CD14-positive monocyte (primary cell): ENCODE measurements around the gene KDM4C. TPM values are rescaled to one million over a fixed set of nuclear protein-coding genes. Genes with fewer than 3 reads are reported as not detected.

Source experiments
- DNase-seq, 3 donors: peaks; one replicate each; pipeline ENCODE4 v3.0.0-alpha.2; 2011 to 2022
- H2AFZ ChIP-seq: 2 replicates; pipeline ENCODE4 v1.6.0; 2012; ENCODE audit warnings: mild to moderate bottlenecking, low read depth, low read length, inconsistent platforms; ENCODE audit not compliant: insufficient read depth, poor library complexity, severe bottlenecking
- H3K27ac ChIP-seq, 2 donors: 1 replicate in 1 of 2; 2 replicates in 1 of 2; pipeline ENCODE4 v1.5.1; 2012 to 2013; ENCODE audit warnings: low read length in 2 of 2, control low read depth in 1 of 2, inconsistent platforms in 1 of 2, low read depth in 1 of 2, mild to moderate bottlenecking in 1 of 2
- H3K27me3 ChIP-seq, 2 donors: one replicate each; pipeline versions ENCODE4 v1.6.0 to v1.6.1; 2011 to 2013; ENCODE audit warnings: low read length in 2 of 2; ENCODE audit not compliant: control insufficient read depth in 2 of 2, insufficient read depth in 2 of 2
- H3K36me3 ChIP-seq, 2 donors: replicated peaks in 1 of 2; 1 replicate in 1 of 2; 2 replicates in 1 of 2; pipeline versions ENCODE4 v1.5.1 to v1.6.1; 2012 to 2013; ENCODE audit warnings: low read length in 2 of 2, control low read depth in 1 of 2, inconsistent platforms in 1 of 2, mild to moderate bottlenecking in 1 of 2; ENCODE audit not compliant: insufficient read depth in 2 of 2, control insufficient read depth in 1 of 2
- H3K4me1 ChIP-seq, 2 donors: 1 replicate in 1 of 2; 2 replicates in 1 of 2; pipeline versions ENCODE4 v1.5.1 to v1.6.1; 2012 to 2013; ENCODE audit warnings: low read length in 2 of 2, control low read depth in 1 of 2, inconsistent platforms in 1 of 2, mild to moderate bottlenecking in 1 of 2, moderate library complexity in 1 of 2; ENCODE audit not compliant: insufficient read depth in 2 of 2, control insufficient read depth in 1 of 2
- H3K4me2 ChIP-seq: replicated peaks from 2 replicates; pipeline ENCODE3; 2012; ENCODE audit warnings: low read length, moderate library complexity, mild to moderate bottlenecking; ENCODE audit not compliant: poor library complexity, severe bottlenecking; ENCODE audit errors: extremely low read depth
- H3K4me3 ChIP-seq, 3 experiments: fragments of 200-600 bp in 1 of 3; sonication (generic) in 1 of 3; replicated peaks in 1 of 3; 1 replicate in 2 of 3; 2 replicates in 1 of 3; pipeline ENCODE4 v1.5.1; 2011 to 2013; ENCODE audit warnings: low read length in 3 of 3, mild to moderate bottlenecking in 3 of 3, control low read depth in 2 of 3, low read depth in 2 of 3, inconsistent platforms in 1 of 3, moderate library complexity in 1 of 3
- H3K79me2 ChIP-seq: 2 replicates; pipeline ENCODE4 v1.6.0; 2012; ENCODE audit warnings: mild to moderate bottlenecking, control low read depth, inconsistent platforms, low read length, moderate library complexity; ENCODE audit not compliant: insufficient read depth
- H3K9ac ChIP-seq: 2 replicates; pipeline ENCODE4 v1.6.0; 2017; ENCODE audit warnings: low read length, mild to moderate bottlenecking; ENCODE audit not compliant: insufficient read depth, poor library complexity, severe bottlenecking
- H3K9me3 ChIP-seq, 2 donors: replicated peaks in 1 of 2; 1 replicate in 1 of 2; 2 replicates in 1 of 2; pipeline versions ENCODE4 v1.5.1 to v1.6.1; 2012 to 2013; ENCODE audit warnings: low read length in 2 of 2, control low read depth in 1 of 2; ENCODE audit not compliant: control insufficient read depth in 1 of 2, insufficient read depth in 1 of 2
- H4K20me1 ChIP-seq: 2 replicates; pipeline ENCODE4 v1.6.0; 2012; ENCODE audit warnings: mild to moderate bottlenecking, low read length, control low read depth, moderate library complexity; ENCODE audit not compliant: insufficient read depth
- H3K27ac Mint-ChIP-seq, 7 donors: one replicate each; pipeline ENCODE4 v1.8.0; 2020; ENCODE audit warnings: mild to moderate bottlenecking in 7 of 7, mixed read lengths in 7 of 7, moderate library complexity in 6 of 7, inconsistent platforms in 2 of 7
- H3K27me3 Mint-ChIP-seq, 3 donors: one replicate each; pipeline ENCODE4 v1.8.0; 2021 to 2022; ENCODE audit warnings: low read depth in 3 of 3, mild to moderate bottlenecking in 3 of 3, mixed read lengths in 3 of 3, moderate library complexity in 3 of 3, inconsistent platforms in 1 of 3
- H3K36me3 Mint-ChIP-seq, 2 donors: one replicate each; pipeline ENCODE4 v1.8.0; 2020; ENCODE audit warnings: mixed read lengths in 2 of 2, inconsistent platforms in 1 of 2, mild to moderate bottlenecking in 1 of 2
- H3K4me1 Mint-ChIP-seq: one replicate; pipeline ENCODE4 v1.8.0; 2020; ENCODE audit warnings: mild to moderate bottlenecking, mixed read lengths
- H3K4me3 Mint-ChIP-seq, 2 donors: one replicate each; pipeline ENCODE4 v1.8.0; 2020; ENCODE audit warnings: mild to moderate bottlenecking in 2 of 2, mixed read lengths in 2 of 2, moderate library complexity in 1 of 2
- H3K9me3 Mint-ChIP-seq, 7 donors: one replicate each; pipeline ENCODE4 v1.8.0; 2020 to 2022; ENCODE audit warnings: mixed read lengths in 7 of 7, mild to moderate bottlenecking in 6 of 7, moderate library complexity in 6 of 7, inconsistent platforms in 2 of 7
- WGBS: methylation state at CpG from one replicate; pipeline ENCODE4 v1.1.5; 2013; ENCODE audit warnings: missing lambda C conversion rate; ENCODE audit not compliant: insufficient coverage; 5-methylcytosine and 5-hydroxymethylcytosine counted together
- intact Hi-C, 2 donors: fragments of 100-400 bp; cut with micrococcal nuclease; formaldehyde crosslinking; loops; one replicate each; pipeline versions ENCODE4 v1.15.0 to v1.15.1; 2023
- polyA plus RNA-seq, 3 donors: library from polyadenylated mRNA; depleted of rRNA in 1 of 3; unstranded in 2 of 3; stranded (reverse) in 1 of 3; fragments of 300-500 nt in 2 of 3; fragments of >200 nt in 1 of 3; fragmentation: Illumina TruSeq in 2 of 3; gene quantifications; 1 replicate in 2 of 3; 2 replicates in 1 of 3; pipeline ENCODE4 v1.2.3, GENCODE V29; 2012 to 2021
- TF ChIP-seq, protein P1 (sequence below): fragments of 200-600 bp; IDR thresholded peaks from one replicate; pipeline ENCODE4 v1.8.0; 2022; ENCODE audit warnings: antibody characterized with exemption, mild to moderate bottlenecking

KDM4C gene
- polyA plus RNA-seq, 3 donors: 15.2 to 36.2 (median 17.1) TPM

DNA sequence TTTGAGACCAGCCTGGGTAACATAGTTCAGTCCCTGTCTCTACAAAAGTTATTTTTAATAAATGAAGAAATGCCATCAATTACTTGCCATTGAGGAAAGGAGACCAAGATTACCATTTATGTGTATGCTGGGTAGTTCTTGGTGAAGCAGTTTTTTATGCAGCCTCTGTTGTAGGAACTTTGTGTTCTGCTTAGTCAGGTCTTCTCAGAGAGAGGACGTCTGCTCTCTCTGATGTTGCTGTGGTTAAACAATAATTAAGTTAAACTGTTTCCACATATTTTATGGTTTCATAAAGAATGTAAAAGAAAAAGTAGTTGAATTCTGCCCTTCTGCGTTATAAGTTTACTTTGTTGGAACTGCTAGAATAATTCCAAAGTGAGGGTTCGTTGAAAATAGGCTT, 210.5 kb downstream of the KDM4C start:
- Histone ChIP-seq H3K4me1 (no peaks in the 10 kb centered on the region), H3K27ac (no peak overlapping the region), H3K9me3 (no peaks in the 10 kb centered on the region), H3K4me3 (no peak overlapping the region), H3K9ac (no peak overlapping the region), H2AFZ (no peak overlapping the region), H3K79me2 (no peaks in the 10 kb centered on the region), H3K36me3 (no peaks in the 10 kb centered on the region), H4K20me1 (peaks cover 20% of the 10 kb centered on the region), H3K4me2 (no peak overlapping the region), H3K27me3 (no peaks in the 10 kb centered on the region)
- no CpG with 5 or more reads among the region's 3 CpGs for WGBS
- TF ChIP-seq, protein P1, sequence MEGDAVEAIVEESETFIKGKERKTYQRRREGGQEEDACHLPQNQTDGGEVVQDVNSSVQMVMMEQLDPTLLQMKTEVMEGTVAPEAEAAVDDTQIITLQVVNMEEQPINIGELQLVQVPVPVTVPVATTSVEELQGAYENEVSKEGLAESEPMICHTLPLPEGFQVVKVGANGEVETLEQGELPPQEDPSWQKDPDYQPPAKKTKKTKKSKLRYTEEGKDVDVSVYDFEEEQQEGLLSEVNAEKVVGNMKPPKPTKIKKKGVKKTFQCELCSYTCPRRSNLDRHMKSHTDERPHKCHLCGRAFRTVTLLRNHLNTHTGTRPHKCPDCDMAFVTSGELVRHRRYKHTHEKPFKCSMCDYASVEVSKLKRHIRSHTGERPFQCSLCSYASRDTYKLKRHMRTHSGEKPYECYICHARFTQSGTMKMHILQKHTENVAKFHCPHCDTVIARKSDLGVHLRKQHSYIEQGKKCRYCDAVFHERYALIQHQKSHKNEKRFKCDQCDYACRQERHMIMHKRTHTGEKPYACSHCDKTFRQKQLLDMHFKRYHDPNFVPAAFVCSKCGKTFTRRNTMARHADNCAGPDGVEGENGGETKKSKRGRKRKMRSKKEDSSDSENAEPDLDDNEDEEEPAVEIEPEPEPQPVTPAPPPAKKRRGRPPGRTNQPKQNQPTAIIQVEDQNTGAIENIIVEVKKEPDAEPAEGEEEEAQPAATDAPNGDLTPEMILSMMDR: no peak
- no peak overlapping the region for H3K4me3 Mint-ChIP-seq
- H3K4me1 Mint-ChIP-seq: peaks cover 6% of the 10 kb centered on the region
- peaks cover 0 to 2% (median 0%) of the 10 kb centered on the region in 7 donors for H3K9me3 Mint-ChIP-seq
- DNase-seq: no peak
- no peak overlapping the region for H3K27ac Mint-ChIP-seq
- H3K27me3 Mint-ChIP-seq: no peaks in the 10 kb centered on the region
- intact Hi-C loops: no loop called here
- H3K36me3 Mint-ChIP-seq: peaks cover 0 to 1% of the 10 kb centered on the region in 2 donors

DNA sequence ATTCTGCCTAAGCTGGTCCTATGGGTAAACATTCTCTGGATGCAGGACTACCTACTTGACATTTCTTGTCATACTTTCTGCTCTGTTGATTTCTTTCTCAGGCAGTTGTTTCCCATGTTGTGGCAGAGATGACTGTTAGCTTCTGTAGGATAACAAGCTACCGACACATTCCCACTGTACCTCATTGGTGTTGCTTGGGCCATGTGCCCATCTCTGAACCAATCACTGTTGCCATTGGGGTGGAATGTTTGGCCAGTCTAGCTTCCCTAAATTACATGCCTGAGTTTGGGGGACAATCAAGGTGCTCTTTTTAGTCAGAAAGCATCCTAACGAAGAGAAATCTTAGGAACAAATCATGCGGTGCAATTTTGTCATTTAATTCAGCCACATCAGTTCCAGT, 212.0 kb downstream of the KDM4C start:
- no peak overlapping the region for H3K27ac Mint-ChIP-seq
- no CpG with 5 or more reads among the region's 3 CpGs for WGBS
- intact Hi-C loops: no loop called here

More for the DNA sequence above, 212.0 kb downstream of the KDM4C start:
- Histone ChIP-seq H3K4me1 (no peaks in the 10 kb centered on the region), H3K9ac (no peak overlapping the region), H3K27ac (no peak overlapping the region), H3K79me2 (no peaks in the 10 kb centered on the region), H2AFZ (no peak overlapping the region), H3K4me3 (no peak overlapping the region), H4K20me1 (peaks cover 23% of the 10 kb centered on the region), H3K4me2 (no peak overlapping the region), H3K9me3 (no peaks in the 10 kb centered on the region), H3K27me3 (no peaks in the 10 kb centered on the region), H3K36me3 (no peaks in the 10 kb centered on the region)
- H3K9me3 Mint-ChIP-seq: no peaks in the 10 kb centered on the region
- no peak overlapping the region for H3K4me3 Mint-ChIP-seq
- DNase-seq: no peak
- H3K27me3 Mint-ChIP-seq: no peaks in the 10 kb centered on the region
- peaks cover 10% of the 10 kb centered on the region for H3K4me1 Mint-ChIP-seq
- TF ChIP-seq, protein P1: no peak
- no peaks in the 10 kb centered on the region for H3K36me3 Mint-ChIP-seq
